HepG2 (cell line): ENCODE data around the gene ZBTB32. TPM values are rescaled to one million over a fixed set of nuclear protein-coding genes. Genes with fewer than 3 reads are reported as not detected.

ENCODE experiments used
- ARNT2 ChIP-seq: sonication (generic); formaldehyde crosslinking; IDR thresholded peaks from 2 replicates; pipeline ENCODE4 v1.8.0; 2022; ENCODE audit warnings: mild to moderate bottlenecking, low read depth, missing genetic modification reagents, moderate library complexity
- CAMTA2 ChIP-seq: sonication (generic); formaldehyde crosslinking; IDR thresholded peaks from 2 replicates; pipeline ENCODE4 v1.4.0; 2020; ENCODE audit warnings: mild to moderate bottlenecking, missing genetic modification reagents, borderline replicate concordance
- CSRNP2 ChIP-seq: sonication (generic); formaldehyde crosslinking; conservative IDR thresholded peaks from 2 replicates; pipeline ENCODE4 v1.8.0; 2022; ENCODE audit warnings: low read depth, missing genetic modification reagents
- HMGA1 ChIP-seq: sonication (generic); formaldehyde crosslinking; conservative IDR thresholded peaks from 2 replicates; pipeline ENCODE4 v1.4.0; 2020; ENCODE audit warnings: missing genetic modification reagents
- HNF4A ChIP-seq: sonication (generic); formaldehyde crosslinking; IDR thresholded peaks from 2 replicates; pipeline ENCODE4 v1.4.0; 2020; ENCODE audit warnings: missing genetic modification reagents
- JUN ChIP-seq: sonication (generic); formaldehyde crosslinking; IDR thresholded peaks from 2 replicates; pipeline ENCODE4 v1.4.0; 2020; ENCODE audit warnings: mild to moderate bottlenecking, missing genetic modification reagents
- KLF11 ChIP-seq: IDR thresholded peaks from 2 replicates; pipeline ENCODE4 v1.6.1; 2016; ENCODE audit warnings: missing compliant biosample characterization
- MLLT10 ChIP-seq: sonication (generic); formaldehyde crosslinking; IDR thresholded peaks from 2 replicates; pipeline ENCODE4 v1.4.0; 2020; ENCODE audit warnings: missing genetic modification reagents
- NFE2L1 ChIP-seq: sonication (generic); formaldehyde crosslinking; IDR thresholded peaks from 2 replicates; pipeline ENCODE4 v1.4.0; 2020; ENCODE audit warnings: missing genetic modification reagents, mild to moderate bottlenecking, borderline replicate concordance
- NFIC ChIP-seq: IDR thresholded peaks from 2 replicates; pipeline ENCODE4 v1.6.1; 2012; ENCODE audit warnings: mild to moderate bottlenecking, low read length, inconsistent platforms
- NPAS2 ChIP-seq: sonication (generic); formaldehyde crosslinking; IDR thresholded peaks from 2 replicates; pipeline ENCODE4 v1.8.0; 2022; ENCODE audit warnings: mild to moderate bottlenecking, missing genetic modification reagents, borderline replicate concordance
- POLR2AphosphoS5 ChIP-seq: IDR thresholded peaks from 2 replicates; pipeline ENCODE4 v1.6.1; 2012; ENCODE audit warnings: low read depth, low read length
- RBM22 ChIP-seq: fragments of 200-400 bp; formaldehyde crosslinking; optimal IDR thresholded peaks from 2 replicates; pipeline ENCODE3; 2017; ENCODE audit warnings: mild to moderate bottlenecking, low read length, moderate library complexity
- SALL2 ChIP-seq: sonication (generic); formaldehyde crosslinking; IDR thresholded peaks from 2 replicates; pipeline ENCODE4 v1.8.1; 2023; ENCODE audit warnings: mild to moderate bottlenecking, missing genetic modification reagents, inconsistent platforms
- ZBTB20 ChIP-seq: sonication (generic); formaldehyde crosslinking; IDR thresholded peaks from 2 replicates; pipeline ENCODE4 v1.8.1; 2023; ENCODE audit warnings: missing genetic modification reagents, low read depth, mild to moderate bottlenecking, borderline replicate concordance
- ZFY ChIP-seq: sonication (generic); formaldehyde crosslinking; IDR thresholded peaks from 2 replicates; pipeline ENCODE4 v1.4.0; 2020; ENCODE audit warnings: missing genetic modification reagents
- ZMYM4 ChIP-seq: sonication (generic); formaldehyde crosslinking; IDR thresholded peaks from 2 replicates; pipeline ENCODE4 v1.8.1; 2023; ENCODE audit warnings: mild to moderate bottlenecking, missing genetic modification reagents
- ZNF3 ChIP-seq: IDR thresholded peaks from 2 replicates; pipeline ENCODE4 v1.7.0; 2017; ENCODE audit warnings: inconsistent platforms
- ZNF772 ChIP-seq: sonication (generic); formaldehyde crosslinking; IDR thresholded peaks from 2 replicates; pipeline ENCODE4 v1.5.0; 2020; ENCODE audit warnings: mild to moderate bottlenecking, missing genetic modification reagents
- ZNF784 ChIP-seq: sonication (generic); formaldehyde crosslinking; IDR thresholded peaks from 2 replicates; pipeline ENCODE4 v1.5.1; 2020; ENCODE audit warnings: missing genetic modification reagents, mild to moderate bottlenecking, borderline replicate concordance
- ZSCAN30 ChIP-seq: sonication (generic); formaldehyde crosslinking; IDR thresholded peaks from 2 replicates; pipeline ENCODE4 v1.5.0; 2020; ENCODE audit warnings: mild to moderate bottlenecking, missing genetic modification reagents
- ZSCAN9 ChIP-seq: IDR thresholded peaks from 2 replicates; pipeline ENCODE4 v1.6.1; 2016; ENCODE audit warnings: borderline replicate concordance
- polyA plus RNA-seq, 8 experiments: library from polyadenylated mRNA; depleted of rRNA in 3 of 8; stranded (reverse) in 7 of 8; unstranded in 1 of 8; fragments of >200 nt; fragmentation: Illumina TruSeq in 4 of 8; extraction: Trizol in 4 of 8; gene quantifications; 2 replicates each; pipeline versions ENCODE4 v1.2.1 to v1.2.3, GENCODE V29; 2011 to 2016; ENCODE audit warnings: low read depth in 4 of 8, missing spikeins in 1 of 8, mixed read lengths in 1 of 8; ENCODE audit not compliant: insufficient read depth in 1 of 8
- total RNA-seq, 5 experiments: library from RNA; depleted of rRNA; stranded (reverse); fragments of >200 nt; fragmentation: Illumina TruSeq; extraction: Trizol; gene quantifications; 2 replicates each; pipeline ENCODE4 v1.2.3, GENCODE V29; 2016; ENCODE audit warnings: low read depth in 1 of 5
- TF ChIP-seq, protein P1 (sequence below): IDR thresholded peaks from 2 replicates; pipeline ENCODE4 v1.6.1; 2016; ENCODE audit warnings: mild to moderate bottlenecking, missing biosample characterization, missing genetic modification reagents
- TF ChIP-seq, protein P2 (sequence below): sonication (generic); formaldehyde crosslinking; IDR thresholded peaks from 2 replicates; pipeline ENCODE4 v1.9.0; 2021; ENCODE audit warnings: missing genetic modification reagents, mild to moderate bottlenecking, borderline replicate concordance
- TF ChIP-seq, protein P3 (sequence below): sonication (generic); formaldehyde crosslinking; IDR thresholded peaks from 2 replicates; pipeline ENCODE4 v1.4.0; 2020; ENCODE audit warnings: missing genetic modification reagents

ZBTB32 gene
- total and polyA plus RNA-seq, 2 of the 13 experiments (the other 11 are each of a cell fraction or from before 2014, with no cell fraction given): not detected

DNA sequence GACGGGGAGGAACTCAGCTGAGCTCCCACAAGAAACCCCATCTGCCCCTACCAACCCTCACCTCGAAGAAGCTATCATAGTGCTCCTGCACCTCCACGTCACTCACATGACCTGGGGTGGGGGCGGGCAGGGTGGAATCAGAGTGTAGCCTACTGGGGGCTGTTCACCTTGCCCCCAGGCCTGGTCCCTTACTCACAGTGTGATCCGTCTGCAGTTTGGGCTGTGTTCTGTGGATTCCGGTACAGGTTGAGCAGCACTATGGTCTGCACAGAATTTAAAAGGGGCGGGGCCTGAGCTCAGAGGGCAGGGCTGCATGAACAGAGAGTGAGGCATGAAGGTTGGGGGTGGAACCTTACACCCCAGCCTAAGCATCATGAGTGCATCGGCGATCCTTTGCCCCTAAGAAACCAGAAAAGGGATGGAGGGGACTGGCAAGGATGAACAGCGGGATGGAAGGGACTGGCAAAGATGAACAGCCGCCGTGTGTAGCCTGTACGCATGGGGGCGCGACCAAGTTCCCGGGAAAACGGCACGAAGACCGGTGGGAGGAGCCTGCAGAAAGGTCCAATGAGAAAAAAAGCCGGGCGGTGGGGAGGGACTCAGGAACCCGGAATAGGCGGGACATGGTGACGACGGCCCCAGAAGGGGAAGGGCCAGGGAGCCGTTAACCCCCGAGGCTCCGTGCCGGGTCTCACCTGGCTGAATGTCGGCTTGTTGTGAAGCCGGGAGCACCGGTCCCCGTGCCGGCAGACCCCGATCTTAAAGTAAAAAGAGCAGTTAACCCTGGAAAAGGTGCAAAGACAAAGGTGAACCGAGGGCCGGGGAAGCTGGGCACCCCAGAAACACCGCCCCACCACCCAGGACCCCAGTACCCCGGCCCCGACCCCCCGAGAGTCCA lies 40.3 kb downstream of the ZBTB32 start (continued):
- TF ChIP-seq, protein P1, sequence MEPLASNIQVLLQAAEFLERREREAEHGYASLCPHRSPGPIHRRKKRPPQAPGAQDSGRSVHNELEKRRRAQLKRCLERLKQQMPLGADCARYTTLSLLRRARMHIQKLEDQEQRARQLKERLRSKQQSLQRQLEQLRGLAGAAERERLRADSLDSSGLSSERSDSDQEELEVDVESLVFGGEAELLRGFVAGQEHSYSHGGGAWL (CRISPR knock-in tag): no peak
- TF ChIP-seq JUN (CRISPR knock-in tag) (no peak), HMGA1 (CRISPR knock-in tag) (no peak), ZNF772 (CRISPR knock-in tag) (no peak), ZBTB20 (CRISPR knock-in tag) (no peak), ZNF3 (CRISPR knock-in tag) (no peak), NFIC (no peak), CSRNP2 (no peak), CAMTA2 (CRISPR knock-in tag) (no peak; the same call in 1 of the 2 replicates), MLLT10 (no peak), ZFY (CRISPR knock-in tag) (peak; percentile 1; the same call in 1 of the 2 replicates), ARNT2 (CRISPR knock-in tag) (peak; percentile 66; the same call in 1 of the 2 replicates), HNF4A (CRISPR knock-in tag) (no peak), RBM22 (no peak), POLR2AphosphoS5 (no peak), ZSCAN9 (CRISPR knock-in tag) (no peak; the same call in 1 of the 2 replicates), ZSCAN30 (CRISPR knock-in tag) (no peak), NFE2L1 (CRISPR knock-in tag) (no peak), NPAS2 (CRISPR knock-in tag) (no peak), SALL2 (CRISPR knock-in tag) (peak; percentile 46; the same call in 1 of the 2 replicates), KLF11 (CRISPR knock-in tag) (no peak), ZNF784 (no peak), ZMYM4 (CRISPR knock-in tag) (no peak; the same call in 1 of the 2 replicates)
- TF ChIP-seq, protein P2, sequence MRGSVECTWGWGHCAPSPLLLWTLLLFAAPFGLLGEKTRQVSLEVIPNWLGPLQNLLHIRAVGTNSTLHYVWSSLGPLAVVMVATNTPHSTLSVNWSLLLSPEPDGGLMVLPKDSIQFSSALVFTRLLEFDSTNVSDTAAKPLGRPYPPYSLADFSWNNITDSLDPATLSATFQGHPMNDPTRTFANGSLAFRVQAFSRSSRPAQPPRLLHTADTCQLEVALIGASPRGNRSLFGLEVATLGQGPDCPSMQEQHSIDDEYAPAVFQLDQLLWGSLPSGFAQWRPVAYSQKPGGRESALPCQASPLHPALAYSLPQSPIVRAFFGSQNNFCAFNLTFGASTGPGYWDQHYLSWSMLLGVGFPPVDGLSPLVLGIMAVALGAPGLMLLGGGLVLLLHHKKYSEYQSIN (CRISPR knock-in tag): no peak
- TF ChIP-seq, protein P3, sequence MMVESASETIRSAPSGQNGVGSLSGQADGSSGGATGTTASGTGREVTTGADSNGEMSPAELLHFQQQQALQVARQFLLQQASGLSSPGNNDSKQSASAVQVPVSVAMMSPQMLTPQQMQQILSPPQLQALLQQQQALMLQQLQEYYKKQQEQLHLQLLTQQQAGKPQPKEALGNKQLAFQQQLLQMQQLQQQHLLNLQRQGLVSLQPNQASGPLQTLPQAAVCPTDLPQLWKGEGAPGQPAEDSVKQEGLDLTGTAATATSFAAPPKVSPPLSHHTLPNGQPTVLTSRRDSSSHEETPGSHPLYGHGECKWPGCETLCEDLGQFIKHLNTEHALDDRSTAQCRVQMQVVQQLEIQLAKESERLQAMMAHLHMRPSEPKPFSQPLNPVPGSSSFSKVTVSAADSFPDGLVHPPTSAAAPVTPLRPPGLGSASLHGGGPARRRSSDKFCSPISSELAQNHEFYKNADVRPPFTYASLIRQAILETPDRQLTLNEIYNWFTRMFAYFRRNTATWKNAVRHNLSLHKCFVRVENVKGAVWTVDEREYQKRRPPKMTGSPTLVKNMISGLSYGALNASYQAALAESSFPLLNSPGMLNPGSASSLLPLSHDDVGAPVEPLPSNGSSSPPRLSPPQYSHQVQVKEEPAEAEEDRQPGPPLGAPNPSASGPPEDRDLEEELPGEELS: 0 out of 2 replicates have a peak, but pooled peaks have one; percentile 12
